ENCODE data around the gene VTI1B.

VTI1B gene

GRCh38 chr14:67619446-67620216, 54.8 kb downstream of the VTI1B start, which contains the start of gene ARG2:
ARG2 (plus strand) TSS chr14:67619920; CDS start chr14:67619978, 58 bp downstream.
- peak; percentile 82 for DNase-seq (ENCODE audit: low read depth)
- TF ChIP-seq CTCF (conservative IDR thresholded peaks at IDR 0.05; ENCODE audit: low read depth, low read length): no peak
- peak within 1 kb of the TSS; percentile 72 for H3K4me3 ChIP-seq (ENCODE audit: low read length)

- no peak overlapping the region for H3K4me3 ChIP-seq (ENCODE audit: low read length)
- peak; percentile 61 for DNase-seq (ENCODE audit: low read depth)
- peak; percentile 71 for TF ChIP-seq CTCF (conservative IDR thresholded peaks at IDR 0.05; ENCODE audit: low read depth, low read length)
Observed at GRCh38 chr14:67618617-67619063, 55.8 kb downstream of the VTI1B start.

- TF ChIP-seq CTCF (conservative IDR thresholded peaks at IDR 0.05; ENCODE audit: low read depth, low read length): no peak
- H3K4me3 ChIP-seq (ENCODE audit: low read length): no peak overlapping the region
- no peak for DNase-seq (ENCODE audit: low read depth)
Observed at GRCh38 chr14:67610491-67610890, 63.9 kb downstream of the VTI1B start.

GRCh38 chr14:67609642-67610310, 64.7 kb downstream of the VTI1B start:
- no peak overlapping the region for H3K4me3 ChIP-seq (ENCODE audit: low read length)
- TF ChIP-seq CTCF (conservative IDR thresholded peaks at IDR 0.05; ENCODE audit: low read depth, low read length): no peak
- DNase-seq (ENCODE audit: low read depth): no peak

- no peak for DNase-seq (ENCODE audit: low read depth)
- H3K4me3 ChIP-seq (ENCODE audit: low read length): no peak overlapping the region
- TF ChIP-seq CTCF (conservative IDR thresholded peaks at IDR 0.05; ENCODE audit: low read depth, low read length): no peak
Observed at GRCh38 chr14:67607646-67608045, 66.8 kb downstream of the VTI1B start.

- DNase-seq (ENCODE audit: low read depth): no peak
- no peak for TF ChIP-seq CTCF (conservative IDR thresholded peaks at IDR 0.05; ENCODE audit: low read depth, low read length)
- no peak overlapping the region for H3K4me3 ChIP-seq (ENCODE audit: low read length)
Observed at GRCh38 chr14:67602995-67603545, 71.4 kb downstream of the VTI1B start.

Data from retinal pigment epithelial cell (primary cell).